Activated CD4-positive, alpha-beta T cell treated with anti-CD3 and anti-CD28 coated beads for 36 hours (primary cell): ENCODE results near the gene DGCR2. TPM values are rescaled to one million over a fixed set of nuclear protein-coding genes. Genes with fewer than 3 reads are reported as not detected.
"Not testable (repeated sequence)": the region's sequence is repeated elsewhere in the genome, so short reads cannot be mapped to it uniquely, and the experiment has no call there.

Experiments used
- ATAC-seq: fragments of 200-7000 bp; cut with Tn5 transposase; one replicate; pipeline ENCODE4 v1.10.0; 2021; ENCODE audit warnings: mild to moderate bottlenecking, moderate library complexity
- CTCF ChIA-PET: fragments of 350-600 bp; sonication (Branson Sonifier 250); formaldehyde crosslinking; loops from one replicate; lab custom pipeline; 2021; ENCODE audit warnings: antibody characterized with exemption; lab: Charles Lee
- POLR2A ChIA-PET: fragments of 350-600 bp; sonication (Branson Sonifier 250); formaldehyde crosslinking; loops from one replicate; lab custom pipeline; 2021; ENCODE audit warnings: antibody characterized with exemption, inconsistent platforms; lab: Charles Lee
- DNase-seq: peaks from one replicate; pipeline ENCODE4 v3.0.0-alpha.2; 2020
- H3K27ac Mint-ChIP-seq: one replicate; pipeline ENCODE4 v1.8.0; 2021; ENCODE audit warnings: mixed read lengths
- H3K27me3 Mint-ChIP-seq: one replicate; pipeline ENCODE4 v1.8.0; 2021; ENCODE audit warnings: mixed read lengths
- H3K36me3 Mint-ChIP-seq: one replicate; pipeline ENCODE4 v1.8.0; 2021; ENCODE audit warnings: low read depth, mixed read lengths
- H3K4me1 Mint-ChIP-seq: one replicate; pipeline ENCODE4 v1.8.0; 2021; ENCODE audit warnings: mixed read lengths
- H3K4me3 Mint-ChIP-seq: one replicate; pipeline ENCODE4 v1.8.0; 2021; ENCODE audit warnings: mild to moderate bottlenecking, moderate library complexity, mixed read lengths
- H3K9me3 Mint-ChIP-seq: one replicate; pipeline ENCODE4 v1.8.0; 2021; ENCODE audit warnings: low read depth, mixed read lengths
- intact Hi-C, 2 experiments: fragments of 100-400 bp; cut with DNase I in 1 of 2; cut with micrococcal nuclease in 1 of 2; formaldehyde crosslinking; loops; one replicate each; pipeline versions ENCODE4 v1.14.2 to v1.15.1; 2022 to 2024; cut with DNase I, micrococcal nuclease
- total RNA-seq, 2 experiments: library from RNA; stranded (reverse); gene quantifications; one replicate each; pipeline ENCODE4 v1.2.3, GENCODE V29; 2021

Gene DGCR2
- total RNA-seq, 2 experiments from 2014 or later: 23.7 to 27.5 TPM

GRCh38 chr22:19092725-19093124 lies 29.5 kb downstream of the DGCR2 start:
- ChIA-PET POLR2A (no interaction called here), CTCF (no interaction called here)
- no peak for ATAC-seq
- Mint-ChIP-seq H3K36me3 (peaks cover 4% of the 10 kb centered on the region), H3K4me1 (peaks cover 11% of the 10 kb centered on the region), H3K27ac (no peak overlapping the region), H3K9me3 (no peaks in the 10 kb centered on the region), H3K27me3 (no peaks in the 10 kb centered on the region), H3K4me3 (no peak overlapping the region)
- no peak for DNase-seq
- intact Hi-C loops: loop anchor here in 1 of 2 experiments (2.0 kb wide), 1 partner anchor 16 kb away; no protein-coding TSS in a partner anchor

GRCh38 chr22:19090586-19091127 lies 31.6 kb downstream of the DGCR2 start:
- no peak overlapping the region for H3K27ac Mint-ChIP-seq
- ChIA-PET POLR2A (interaction anchor here (0.6 kb wide), 1 partner anchor 26 kb away, joined by 3 read pairs; no protein-coding TSS in a partner anchor), CTCF (interaction anchor here (0.8 kb wide), 1 partner anchor 41 kb away, joined by 3 read pairs; no protein-coding TSS in a partner anchor)

GRCh38 chr22:19090183-19090582 lies 32.0 kb downstream of the DGCR2 start:
- Mint-ChIP-seq H3K36me3 (peaks cover 14% of the 10 kb centered on the region), H3K27me3 (no peaks in the 10 kb centered on the region), H3K27ac (no peak overlapping the region), H3K9me3 (no peaks in the 10 kb centered on the region), H3K4me3 (no peak overlapping the region), H3K4me1 (peaks cover 5% of the 10 kb centered on the region)
- CTCF ChIA-PET: interaction anchor here (0.8 to 1.1 kb wide), 3 partner anchors 21 to 93 kb away, joined by 3 to 8 read pairs (median 3); no protein-coding TSS in a partner anchor
- DNase-seq (no peak), ATAC-seq (no peak)
- intact Hi-C loops: no loop called here
- POLR2A ChIA-PET: no interaction called here

More at GRCh38 chr22:19090586-19091127, 31.6 kb downstream of the DGCR2 start:
- H3K4me1 Mint-ChIP-seq: peaks cover 3% of the 10 kb centered on the region
- H3K4me3 Mint-ChIP-seq: no peak overlapping the region
- ATAC-seq (no peak), DNase-seq (no peak)
- H3K9me3 Mint-ChIP-seq: no peaks in the 10 kb centered on the region
- intact Hi-C loops: no loop called here
- peaks cover 10% of the 10 kb centered on the region for H3K36me3 Mint-ChIP-seq
- H3K27me3 Mint-ChIP-seq: no peaks in the 10 kb centered on the region

GRCh38 chr22:19088866-19089595 lies 33.2 kb downstream of the DGCR2 start:
- DNase-seq (no peak), ATAC-seq (no peak)
- POLR2A ChIA-PET: no interaction called here
- Mint-ChIP-seq H3K9me3 (no peaks in the 10 kb centered on the region), H3K36me3 (peaks cover 19% of the 10 kb centered on the region), H3K27me3 (no peaks in the 10 kb centered on the region), H3K27ac (no peak overlapping the region), H3K4me3 (no peak overlapping the region), H3K4me1 (peaks cover 5% of the 10 kb centered on the region)
- intact Hi-C loops: no loop called here
- CTCF ChIA-PET: interaction anchor here (0.9 to 1.1 kb wide), 2 partner anchors 23 to 94 kb away, joined by 3 to 8 read pairs; no protein-coding TSS in a partner anchor

- ChIA-PET POLR2A (no interaction called here), CTCF (no interaction called here)
- Mint-ChIP-seq H3K4me3 (no peak overlapping the region), H3K9me3 (no peaks in the 10 kb centered on the region), H3K27me3 (no peaks in the 10 kb centered on the region), H3K36me3 (peaks cover 21% of the 10 kb centered on the region), H3K4me1 (peaks cover 3% of the 10 kb centered on the region), H3K27ac (no peak overlapping the region)
- no peak for ATAC-seq
- no peak for DNase-seq
- intact Hi-C loops: no loop called here
Measured at GRCh38 chr22:19086896-19087295, 35.3 kb downstream of the DGCR2 start.

- Mint-ChIP-seq H3K27me3 (no peaks in the 10 kb centered on the region), H3K4me1 (peaks cover 3% of the 10 kb centered on the region), H3K36me3 (peaks cover 23% of the 10 kb centered on the region), H3K27ac (no peak overlapping the region), H3K9me3 (no peaks in the 10 kb centered on the region), H3K4me3 (no peak overlapping the region)
- ChIA-PET POLR2A (no interaction called here), CTCF (no interaction called here)
- intact Hi-C loops: no loop called here
- DNase-seq (no peak), ATAC-seq (no peak)
Measured at GRCh38 chr22:19086417-19086816, 35.8 kb downstream of the DGCR2 start.

- ChIA-PET POLR2A (no interaction called here), CTCF (no interaction called here)
- Mint-ChIP-seq H3K36me3 (peaks cover 23% of the 10 kb centered on the region), H3K27ac (no peak overlapping the region), H3K4me3 (no peak overlapping the region), H3K27me3 (no peaks in the 10 kb centered on the region), H3K9me3 (no peaks in the 10 kb centered on the region), H3K4me1 (peaks cover 3% of the 10 kb centered on the region)
- no peak for DNase-seq
- no peak for ATAC-seq
- intact Hi-C loops: no loop called here
Measured at GRCh38 chr22:19085233-19085718, 36.9 kb downstream of the DGCR2 start.

- intact Hi-C loops, H3K9me3 Mint-ChIP-seq, CTCF ChIA-PET, DNase-seq, H3K4me3 Mint-ChIP-seq, H3K27me3 Mint-ChIP-seq, ATAC-seq, POLR2A ChIA-PET, H3K4me1 Mint-ChIP-seq, H3K27ac Mint-ChIP-seq: not testable (repeated sequence)
- peaks cover 23% of the 10 kb centered on the region for H3K36me3 Mint-ChIP-seq
Measured at GRCh38 chr22:19084586-19084985, 37.6 kb downstream of the DGCR2 start.

GRCh38 chr22:19084126-19084525 lies 38.1 kb downstream of the DGCR2 start:
- POLR2A ChIA-PET, DNase-seq, CTCF ChIA-PET: not testable (repeated sequence)

GRCh38 chr22:19082793-19083192 lies 39.4 kb downstream of the DGCR2 start:
- Mint-ChIP-seq H3K36me3 (peaks cover 23% of the 10 kb centered on the region), H3K4me1 (peaks cover 3% of the 10 kb centered on the region), H3K27ac (no peak overlapping the region), H3K9me3 (no peaks in the 10 kb centered on the region), H3K27me3 (no peaks in the 10 kb centered on the region), H3K4me3 (no peak overlapping the region)
- POLR2A ChIA-PET: no interaction called here
- ATAC-seq (no peak), DNase-seq (no peak)
- CTCF ChIA-PET: no interaction called here
- intact Hi-C loops: no loop called here

More at GRCh38 chr22:19084126-19084525, 38.1 kb downstream of the DGCR2 start:
- H3K4me1 Mint-ChIP-seq, H3K27ac Mint-ChIP-seq, H3K27me3 Mint-ChIP-seq, H3K4me3 Mint-ChIP-seq, H3K9me3 Mint-ChIP-seq, intact Hi-C loops, ATAC-seq: not testable (repeated sequence)
- peaks cover 23% of the 10 kb centered on the region for H3K36me3 Mint-ChIP-seq

- H3K36me3 Mint-ChIP-seq: peaks cover 23% of the 10 kb centered on the region
- H3K4me3 Mint-ChIP-seq: no peak overlapping the region
- intact Hi-C loops: no loop called here
- H3K27ac Mint-ChIP-seq: no peak overlapping the region
- ChIA-PET CTCF (no interaction called here), POLR2A (no interaction called here)
- DNase-seq (no peak), ATAC-seq (no peak)
- no peaks in the 10 kb centered on the region for H3K27me3 Mint-ChIP-seq
- peaks cover 3% of the 10 kb centered on the region for H3K4me1 Mint-ChIP-seq
- no peaks in the 10 kb centered on the region for H3K9me3 Mint-ChIP-seq
Measured at GRCh38 chr22:19082101-19082500, 40.1 kb downstream of the DGCR2 start.

GRCh38 chr22:19081351-19081750 lies 40.9 kb downstream of the DGCR2 start:
- Mint-ChIP-seq H3K4me1 (peaks cover 3% of the 10 kb centered on the region), H3K9me3 (no peaks in the 10 kb centered on the region), H3K4me3 (no peak overlapping the region), H3K27me3 (no peaks in the 10 kb centered on the region), H3K27ac (no peak overlapping the region), H3K36me3 (peaks cover 16% of the 10 kb centered on the region)
- no peak for ATAC-seq
- intact Hi-C loops: no loop called here
- DNase-seq: no peak
- ChIA-PET CTCF (interaction anchor here (0.5 kb wide), 1 partner anchor 443 kb away, joined by 3 read pairs; the partner anchor contains the start of gene CLDN5), POLR2A (no interaction called here)
